SW 1271 (cell line): Measurements from ENCODE around the gene GPR132.

Experiments used
- DNase-seq, 2 experiments: peaks; one replicate each; lab custom pipeline; 2025; lab: John Stamatoyannopoulos, UW

GPR132 gene

GRCh38 chr14:105061428-105062047 is 3.7 kb downstream of the GPR132 start:
- no peak for DNase-seq

DNA sequence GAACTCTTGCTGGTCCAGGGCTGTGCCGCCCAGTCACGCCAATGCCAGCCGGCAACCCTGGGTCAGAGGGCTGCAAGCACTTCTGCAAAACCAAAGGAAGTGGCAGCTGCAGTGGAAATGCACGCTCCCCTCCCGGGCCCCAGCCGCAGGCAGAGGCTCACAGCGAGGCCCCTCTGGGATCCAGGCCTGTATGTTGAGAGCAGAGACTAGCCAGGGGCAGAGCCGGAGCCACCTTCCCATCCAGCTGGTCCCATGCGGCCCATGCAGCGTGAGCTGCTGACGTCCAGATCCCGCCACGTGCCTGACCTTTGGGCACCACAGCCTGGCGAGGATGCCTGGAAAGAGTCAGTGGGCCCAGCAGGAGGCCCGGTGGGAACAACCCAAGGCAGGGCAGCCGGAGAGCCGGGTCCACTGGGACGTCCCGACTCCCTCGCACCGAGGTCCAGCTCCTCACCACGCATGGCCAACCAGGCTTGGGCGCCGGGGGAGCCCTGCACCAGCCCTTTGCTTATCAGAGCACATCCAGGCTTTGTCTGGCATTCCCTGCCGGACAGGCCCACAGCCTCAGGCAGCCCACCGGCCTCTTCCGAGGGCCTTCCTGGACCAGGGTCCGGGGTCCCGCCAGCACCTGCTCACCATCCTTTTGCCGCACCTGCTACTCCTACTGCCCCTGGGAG is 4.3 kb downstream of the GPR132 start:
- no peak for DNase-seq

- DNase-seq = no peak
Measured at GRCh38 chr14:105059925-105060565, 5.2 kb downstream of the GPR132 start.

- no peak for DNase-seq
Measured at GRCh38 chr14:105059035-105059924, 6.0 kb downstream of the GPR132 start.

DNA sequence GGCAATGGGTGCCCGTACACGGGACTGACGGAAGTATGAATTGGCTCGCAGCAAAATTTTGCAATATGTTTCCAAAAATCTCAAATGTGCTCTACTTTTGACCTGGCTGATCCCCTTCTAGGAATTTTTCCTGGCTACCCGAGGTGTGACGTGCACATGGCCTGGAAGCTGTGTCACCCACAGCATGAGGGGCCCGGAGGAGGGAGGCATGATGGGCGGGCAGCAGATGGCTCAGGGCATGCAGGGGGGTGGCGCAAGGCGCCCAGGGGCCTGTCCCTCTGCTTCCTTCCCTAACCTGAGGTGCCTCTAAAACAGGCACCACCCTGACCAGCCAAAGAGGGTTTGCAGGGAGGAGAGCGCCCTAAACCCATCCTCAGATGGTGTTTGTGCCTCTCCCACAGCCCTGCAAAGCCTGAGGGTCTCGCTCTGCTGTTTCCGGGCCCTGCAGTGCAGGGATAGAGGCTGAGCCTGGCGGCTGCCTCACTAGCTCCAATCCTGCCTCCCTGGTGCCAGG is 6.7 kb downstream of the GPR132 start:
- DNase-seq = no peak

DNA sequence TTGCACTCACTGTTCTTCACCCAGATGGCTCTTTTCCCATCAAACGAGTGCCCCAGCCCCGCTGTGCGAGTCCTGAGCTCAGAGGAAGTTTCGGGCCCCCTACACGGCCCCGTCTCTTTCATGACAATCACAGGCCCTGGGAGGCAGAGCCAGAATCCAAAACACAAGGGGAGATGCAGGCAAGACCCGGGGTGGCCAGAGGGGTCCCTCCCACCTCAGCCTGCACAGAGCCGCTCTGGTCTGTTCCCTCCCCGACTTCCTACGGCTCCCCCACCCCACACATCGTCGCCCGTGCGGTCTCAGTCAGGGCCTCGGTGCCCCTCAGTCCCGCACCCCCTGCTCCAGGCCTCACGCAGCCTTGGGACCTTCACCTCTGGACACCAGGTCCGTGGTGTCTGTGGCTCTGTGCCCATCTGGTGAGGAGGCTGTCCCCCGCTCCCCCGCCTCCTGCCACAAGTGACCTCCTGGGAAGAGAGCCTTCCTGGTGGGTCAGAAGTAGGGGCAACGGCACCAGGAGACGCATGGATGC is 8.9 kb downstream of the GPR132 start:
- DNase-seq = no peak

GRCh38 chr14:105055736-105056302 is 9.4 kb downstream of the GPR132 start:
- DNase-seq = no peak

GRCh38 chr14:105055334-105055733 is 9.9 kb downstream of the GPR132 start:
- DNase-seq = no peak

DNA sequence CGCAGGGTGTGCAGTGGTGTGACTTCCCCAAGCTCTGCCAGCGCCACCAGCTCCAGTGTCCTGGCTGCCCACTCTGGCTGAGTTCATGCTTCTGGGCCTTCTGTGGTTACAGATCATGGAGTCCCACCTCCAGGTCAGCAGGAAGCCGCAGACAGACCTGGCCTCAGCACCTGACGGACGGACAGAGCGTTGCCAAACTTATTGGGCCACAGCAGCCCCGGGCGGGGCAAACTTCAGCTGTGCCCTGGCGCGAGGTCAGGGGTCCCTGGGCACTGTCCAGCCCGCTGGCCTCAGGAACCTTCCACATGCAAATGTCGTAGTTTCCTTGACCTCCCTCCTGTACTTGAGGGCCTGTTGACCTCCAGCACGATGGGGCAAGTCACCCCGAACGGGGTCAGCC is 11.2 kb downstream of the GPR132 start:
- DNase-seq = no peak

- DNase-seq = no peak
Measured at GRCh38 chr14:105053421-105053820, 11.8 kb downstream of the GPR132 start.

- DNase-seq = no peak
Measured at GRCh38 chr14:105052110-105052458, 13.1 kb downstream of the GPR132 start.

- DNase-seq = no peak
Measured at GRCh38 chr14:105051182-105052109, 13.8 kb downstream of the GPR132 start.

DNA sequence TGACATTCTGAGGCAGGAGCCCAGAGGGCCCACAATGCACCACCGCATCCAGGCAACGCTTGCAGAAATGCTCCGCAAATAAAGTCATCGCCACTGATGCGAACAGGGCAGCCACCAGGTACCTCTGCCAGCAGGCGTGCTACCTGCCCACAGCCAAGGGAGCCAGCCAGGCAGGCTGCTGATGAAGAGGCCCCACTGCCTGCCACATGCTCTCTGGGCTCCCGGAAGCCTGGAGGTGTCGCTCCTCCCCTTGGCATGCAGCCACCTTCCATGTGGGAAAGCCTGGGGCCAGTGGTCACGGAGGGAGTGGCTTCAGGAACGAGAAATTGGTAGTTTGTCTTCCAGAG is 14.7 kb downstream of the GPR132 start:
- DNase-seq = no peak

GRCh38 chr14:105049753-105050550 is 15.3 kb downstream of the GPR132 start:
- DNase-seq = no peak

- DNase-seq = no peak
Measured at GRCh38 chr14:105047283-105048016, 17.8 kb downstream of the GPR132 start.

GRCh38 chr14:105046891-105047282 is 18.3 kb downstream of the GPR132 start:
- no peak for DNase-seq

- DNase-seq = peak; percentile 51 to 86
Measured at GRCh38 chr14:105045710-105046326, 19.4 kb downstream of the GPR132 start.

DNA sequence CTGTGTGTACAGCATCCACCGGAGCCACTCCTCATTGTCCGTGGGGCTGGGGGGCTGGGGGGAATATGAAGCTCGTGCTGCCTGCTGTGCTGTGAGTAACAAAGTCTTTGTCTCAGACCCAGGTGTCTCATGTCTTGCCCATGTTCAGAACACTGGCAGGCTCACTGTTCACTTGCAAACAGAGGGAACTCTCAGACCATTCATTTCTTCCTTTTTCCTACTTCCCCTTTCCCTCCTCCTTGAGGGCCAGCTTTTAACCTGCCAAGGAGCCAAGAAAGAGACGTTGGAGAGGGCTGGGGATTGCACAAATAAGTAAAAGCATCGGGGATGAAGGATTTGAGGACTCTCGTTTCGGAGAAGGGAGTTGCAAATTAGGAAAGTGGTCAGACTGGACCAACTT is 21.6 kb downstream of the GPR132 start:
- DNase-seq = no peak

DNA sequence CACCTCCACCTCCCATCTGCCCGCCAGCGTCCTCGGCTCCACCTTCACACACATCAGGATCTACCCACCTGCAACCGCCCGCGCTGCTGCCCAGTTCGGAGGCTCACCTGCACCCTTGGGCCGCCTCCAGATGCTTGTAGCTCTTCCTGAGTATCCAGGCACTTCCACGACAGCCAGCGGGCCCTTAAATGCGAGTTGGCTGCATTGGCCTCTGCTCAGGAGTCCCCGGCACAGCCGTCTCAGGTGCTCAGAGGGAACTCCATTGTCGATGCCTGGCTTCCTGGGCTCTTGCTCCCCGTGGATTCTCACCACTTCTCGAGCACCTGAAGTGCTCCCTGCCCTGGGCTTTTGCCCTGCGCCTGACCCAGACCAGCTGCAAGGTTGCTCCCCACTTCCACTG is 22.4 kb downstream of the GPR132 start:
- no peak for DNase-seq
